GM18868 (cell line): ENCODE measurements around the gene COX4I2.
A peak's percentile ranks its signal among the peaks of the same experiment; 100 is the strongest.
"Not testable (repeated sequence)": the region's sequence is repeated elsewhere in the genome, so short reads cannot be mapped to it uniquely, and the experiment has no call there.

ENCODE experiments used
- ATAC-seq: cut with Tn5 transposase; IDR thresholded peaks from one replicate; pipeline ENCODE4 v1.9.1; 2021; ENCODE audit warnings: mild to moderate bottlenecking, moderate library complexity; ENCODE audit not compliant: unreplicated experiment

COX4I2 gene

DNA sequence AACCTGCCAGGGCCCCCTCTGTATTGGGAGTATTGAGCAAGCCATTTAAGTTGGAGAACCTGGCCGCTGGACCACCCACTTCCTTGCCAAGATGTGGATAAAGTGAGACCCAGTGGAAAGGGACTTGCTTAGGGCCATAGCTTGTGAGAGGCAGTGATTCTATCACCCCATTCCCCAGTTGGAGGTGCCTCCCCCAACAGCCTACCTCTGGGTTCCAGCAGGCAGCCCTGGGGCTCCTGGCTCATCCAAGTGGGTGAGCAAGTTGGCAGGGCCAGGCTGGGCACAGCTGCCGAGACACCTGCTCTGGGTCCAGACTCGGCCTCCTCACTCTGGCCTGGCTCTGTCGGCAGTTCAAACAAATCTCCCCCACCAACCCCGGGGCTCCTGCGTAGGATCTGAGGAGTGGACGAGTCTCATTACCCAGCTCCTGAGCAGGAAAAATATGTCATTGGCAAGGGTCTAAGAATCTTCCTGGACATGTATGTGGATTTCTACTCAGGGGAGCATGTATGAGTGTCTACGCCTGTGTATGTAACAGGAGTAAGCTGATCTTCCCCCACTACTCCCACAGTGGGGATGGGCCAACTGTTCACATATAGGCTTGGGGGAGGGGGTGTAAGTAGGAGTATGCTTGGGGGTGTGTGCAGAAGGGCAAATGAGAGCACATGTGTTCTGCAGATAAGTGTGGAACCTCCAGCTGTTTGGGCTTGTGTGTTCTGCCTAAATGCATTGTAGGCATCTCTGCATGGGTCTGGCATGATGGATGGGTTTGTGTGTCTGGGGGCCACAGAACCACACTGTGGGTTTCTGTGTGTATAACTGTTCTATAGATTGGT lies 30.7 kb upstream of the COX4I2 start:
- ATAC-seq: no peak

GRCh38 chr20:31607640-31608250 lies 30.0 kb upstream of the COX4I2 start:
- no peak for ATAC-seq

DNA sequence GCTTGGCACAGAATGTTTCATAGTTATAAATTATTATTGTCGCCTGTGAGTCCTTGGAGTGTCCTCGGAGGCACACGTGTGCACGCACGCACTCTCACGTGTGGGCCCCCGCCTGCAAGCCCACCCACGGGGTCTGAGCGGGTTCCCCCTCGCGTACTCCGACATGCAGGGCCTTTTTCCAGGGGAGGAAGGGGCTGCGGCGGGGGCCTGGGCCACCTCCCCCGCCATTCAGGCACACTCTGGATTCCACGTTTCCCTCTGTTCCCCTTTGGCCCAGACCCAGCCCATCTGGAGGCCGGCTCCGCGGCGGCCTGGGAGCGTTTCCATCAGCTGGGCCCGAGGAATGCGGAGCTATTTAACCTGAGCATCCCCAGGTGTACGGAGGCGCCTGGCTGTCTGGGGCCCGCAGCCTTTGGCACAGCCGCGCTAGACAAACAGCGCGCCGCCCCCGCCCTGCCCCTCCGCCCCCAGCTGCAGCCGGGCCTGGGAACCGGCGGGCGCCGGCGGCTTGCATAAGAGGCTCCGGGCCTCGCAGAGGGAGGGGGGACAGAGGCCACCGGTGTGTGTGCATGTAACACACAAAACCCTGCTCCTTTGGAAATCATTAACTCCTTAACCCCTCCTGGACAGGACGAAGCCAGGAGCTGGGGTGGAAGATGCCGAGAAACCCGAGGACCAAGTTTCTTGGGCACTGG lies 29.3 kb upstream of the COX4I2 start:
- ATAC-seq: no peak

DNA sequence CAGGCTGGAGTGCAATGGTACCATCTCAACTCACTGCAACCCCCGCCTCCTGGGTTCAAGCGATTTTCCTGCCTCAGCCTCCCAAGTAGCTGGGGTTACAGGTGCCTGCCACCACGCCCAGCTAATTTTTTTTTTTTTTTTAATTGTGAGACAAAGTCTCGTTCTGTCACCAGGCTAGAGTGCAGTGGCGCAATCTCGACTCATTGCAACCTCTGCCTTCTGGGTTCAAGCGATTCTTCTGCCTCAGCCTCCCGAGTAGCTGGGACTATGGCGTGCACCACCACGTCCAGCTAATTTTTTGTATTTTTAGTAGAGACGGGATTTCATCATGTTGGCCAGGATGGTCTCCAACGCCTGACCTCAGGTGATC lies 25.5 kb upstream of the COX4I2 start:
- not testable (repeated sequence) for ATAC-seq

- no peak for ATAC-seq
Observed at GRCh38 chr20:31615416-31615815, 22.3 kb upstream of the COX4I2 start.

DNA sequence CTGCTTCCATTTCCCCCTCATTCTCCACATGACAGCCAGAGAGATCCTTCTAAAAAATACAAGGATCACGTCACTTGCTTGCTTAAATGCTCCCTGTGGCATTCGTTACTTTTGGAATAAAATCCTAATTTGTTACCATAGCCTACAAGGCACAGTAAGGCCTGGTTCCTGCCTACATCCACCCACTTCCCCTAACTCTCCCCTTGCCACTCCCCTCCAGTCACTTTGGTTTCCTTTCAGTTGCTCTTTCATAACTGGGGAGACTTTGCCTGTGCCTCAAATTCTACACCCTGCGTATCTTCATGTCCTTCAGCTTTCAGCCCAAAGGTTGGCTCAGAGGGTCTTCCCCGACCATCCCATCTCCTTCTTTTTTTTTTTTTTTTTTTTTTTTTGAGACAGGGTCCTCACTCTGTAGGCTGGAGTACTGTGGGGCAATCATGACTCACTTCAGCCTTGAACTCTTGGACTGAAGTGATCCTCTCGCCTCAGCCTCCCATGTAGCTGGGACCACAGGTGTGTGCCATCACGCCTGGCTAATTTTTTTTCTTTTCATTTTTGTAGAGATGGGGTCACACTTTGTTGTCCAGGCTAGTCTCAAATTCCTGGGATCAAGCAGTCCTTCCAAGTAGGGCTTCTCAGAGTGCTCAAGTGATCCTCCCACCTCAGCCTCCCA lies 20.1 kb upstream of the COX4I2 start:
- no peak for ATAC-seq

DNA sequence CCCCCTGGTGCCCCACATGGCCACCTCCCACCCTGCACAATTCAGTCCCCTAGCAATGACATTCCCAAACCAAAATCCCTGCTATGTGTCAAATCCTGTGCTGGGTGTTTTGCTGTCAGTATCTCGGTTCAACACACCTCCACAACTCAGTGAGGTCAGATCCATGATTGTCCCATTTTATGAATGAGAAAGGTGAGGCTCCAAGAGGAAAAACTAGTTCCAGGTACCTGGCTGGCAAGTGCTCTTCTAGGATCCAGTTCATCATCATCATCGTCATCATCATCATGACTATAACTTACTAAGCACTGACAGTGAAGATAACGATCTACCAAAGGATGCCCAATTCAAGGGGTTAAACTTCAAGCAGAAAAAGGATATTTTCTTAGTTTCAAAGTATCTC lies 17.5 kb upstream of the COX4I2 start:
- no peak for ATAC-seq

- ATAC-seq: not testable (repeated sequence)
Observed at GRCh38 chr20:31623123-31623505, 14.6 kb upstream of the COX4I2 start.

- peak; percentile 31 for ATAC-seq
Observed at GRCh38 chr20:31626534-31626933, 11.2 kb upstream of the COX4I2 start.

GRCh38 chr20:31628057-31628456 lies 9.7 kb upstream of the COX4I2 start:
- ATAC-seq: not testable (repeated sequence)

GRCh38 chr20:31630187-31630790 lies 7.4 kb upstream of the COX4I2 start:
- peak; percentile 54 for ATAC-seq

DNA sequence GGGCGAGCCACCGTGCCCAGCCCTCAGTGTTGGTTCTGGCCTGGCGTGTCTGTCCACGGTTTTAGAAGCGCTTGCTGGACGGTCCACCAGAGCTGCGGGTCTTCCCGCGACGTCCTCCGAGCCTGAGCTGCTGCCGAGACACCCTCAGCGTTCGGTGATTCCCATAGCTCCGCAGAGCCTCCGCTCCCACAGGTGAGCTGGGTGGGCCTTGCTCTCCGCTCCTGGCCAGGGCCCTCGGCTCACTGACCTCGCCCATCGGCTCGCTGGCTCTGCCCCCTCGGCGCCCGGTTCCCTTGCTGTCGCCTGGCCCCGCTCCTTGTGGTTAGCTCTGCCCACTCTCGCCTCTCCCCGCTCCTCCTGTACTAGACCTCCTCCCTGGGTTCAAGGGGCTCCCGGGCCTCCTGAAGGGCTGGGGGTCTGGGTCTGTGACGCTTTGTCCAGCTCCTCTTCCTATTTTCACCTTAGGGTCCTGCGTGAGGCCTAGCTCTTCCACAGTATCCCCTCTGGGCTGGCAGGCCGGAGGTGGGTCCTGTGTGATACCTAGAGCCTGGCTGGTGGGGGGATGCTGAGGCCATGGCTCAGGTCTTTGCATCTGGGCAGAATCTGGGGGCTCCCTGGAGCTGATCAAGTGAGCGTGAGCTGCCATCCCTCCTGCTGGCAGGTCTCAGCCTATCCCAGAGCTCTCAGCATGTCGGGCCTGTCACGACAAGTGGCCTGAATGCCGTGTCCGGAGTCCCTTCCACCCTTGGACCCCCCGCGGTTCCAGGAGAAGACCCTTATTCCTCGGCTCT lies 5.0 kb upstream of the COX4I2 start:
- ATAC-seq: no peak

GRCh38 chr20:31633339-31633914 lies 4.3 kb upstream of the COX4I2 start:
- no peak for ATAC-seq

GRCh38 chr20:31638317-31638716 lies 605 bp downstream of the COX4I2 start:
- no peak for ATAC-seq

GRCh38 chr20:31638816-31639215 lies 1.1 kb downstream of the COX4I2 start:
- ATAC-seq: no peak

GRCh38 chr20:31640259-31640658 lies 2.5 kb downstream of the COX4I2 start:
- no peak for ATAC-seq

DNA sequence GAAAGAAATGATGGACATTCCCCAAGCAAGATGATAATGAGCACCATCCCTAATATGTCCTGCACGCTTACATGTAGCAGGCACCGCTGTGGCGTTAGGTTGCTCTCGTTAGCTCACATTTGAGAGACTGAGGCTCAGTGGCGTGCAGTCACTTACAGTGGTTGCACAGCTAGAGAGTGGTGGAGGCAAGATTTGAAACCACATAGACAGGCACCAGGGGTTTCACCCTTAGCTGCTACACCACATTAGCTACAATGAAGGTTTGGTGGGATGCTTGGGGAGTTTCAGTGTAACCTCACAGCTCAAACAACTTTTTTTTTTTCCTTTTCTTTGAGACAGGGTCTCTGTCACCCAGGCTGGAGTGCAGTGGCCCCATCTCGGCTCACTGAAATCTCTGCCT lies 3.7 kb downstream of the COX4I2 start:
- peak; percentile 50 for ATAC-seq

- ATAC-seq: no peak
Observed at GRCh38 chr20:31642837-31643236, 5.1 kb downstream of the COX4I2 start.

DNA sequence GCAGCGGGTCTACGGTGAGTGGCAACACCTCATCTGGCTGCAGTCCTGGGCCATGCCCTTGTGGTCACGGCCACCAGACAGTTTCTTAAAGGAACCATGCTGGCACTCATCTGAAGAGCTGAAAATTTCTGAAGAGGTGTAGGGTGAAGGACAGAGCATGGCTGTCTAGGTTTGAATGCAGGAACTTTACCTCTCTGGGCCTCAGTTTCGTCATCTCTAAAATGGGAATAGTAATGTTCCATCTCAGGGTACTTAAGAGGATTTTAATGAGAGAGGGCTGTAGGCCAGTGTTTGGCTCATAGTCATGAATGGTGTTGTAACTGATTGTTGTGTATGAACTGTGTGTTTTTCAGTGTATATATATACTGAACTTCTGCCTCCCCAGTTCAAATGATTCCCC lies 5.8 kb downstream of the COX4I2 start:
- no peak for ATAC-seq

GRCh38 chr20:31644701-31645100 lies 7.0 kb downstream of the COX4I2 start:
- no peak for ATAC-seq
